ENCODE measurements around the gene UBLCP1. TPM values are rescaled to one million over a fixed set of nuclear protein-coding genes. Genes with fewer than 3 reads are reported as not detected.
"Not testable (repeated sequence)": the region's sequence is repeated elsewhere in the genome, so short reads cannot be mapped to it uniquely, and the experiment has no call there.

UBLCP1 gene
- polyA plus RNA-seq, 1 donor from 2014 or later = 42.5 TPM

DNA sequence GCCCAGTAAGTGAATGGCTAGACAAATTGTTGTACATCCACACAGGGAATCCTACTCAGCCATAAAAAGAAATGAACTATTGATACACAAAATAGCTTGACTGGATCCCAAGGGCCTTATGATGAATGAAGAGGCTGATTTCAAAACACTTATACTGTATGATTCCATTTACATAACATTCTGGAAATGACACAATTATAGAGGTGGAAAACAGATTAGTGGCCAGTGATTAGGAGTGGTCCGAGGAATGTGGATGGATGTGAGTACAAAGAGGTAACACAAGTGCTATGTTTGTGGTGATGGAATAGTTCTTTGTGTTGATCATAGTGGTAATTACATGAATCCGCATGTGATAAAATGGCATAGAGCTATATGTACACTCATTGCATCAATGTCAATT, 4.7 kb upstream of the UBLCP1 start:
- TF ChIP-seq EP300 (conservative IDR thresholded peaks at IDR 0.05; ENCODE audit: poor library complexity, severe bottlenecking) = no peak
- TF ChIP-seq, protein P1, sequence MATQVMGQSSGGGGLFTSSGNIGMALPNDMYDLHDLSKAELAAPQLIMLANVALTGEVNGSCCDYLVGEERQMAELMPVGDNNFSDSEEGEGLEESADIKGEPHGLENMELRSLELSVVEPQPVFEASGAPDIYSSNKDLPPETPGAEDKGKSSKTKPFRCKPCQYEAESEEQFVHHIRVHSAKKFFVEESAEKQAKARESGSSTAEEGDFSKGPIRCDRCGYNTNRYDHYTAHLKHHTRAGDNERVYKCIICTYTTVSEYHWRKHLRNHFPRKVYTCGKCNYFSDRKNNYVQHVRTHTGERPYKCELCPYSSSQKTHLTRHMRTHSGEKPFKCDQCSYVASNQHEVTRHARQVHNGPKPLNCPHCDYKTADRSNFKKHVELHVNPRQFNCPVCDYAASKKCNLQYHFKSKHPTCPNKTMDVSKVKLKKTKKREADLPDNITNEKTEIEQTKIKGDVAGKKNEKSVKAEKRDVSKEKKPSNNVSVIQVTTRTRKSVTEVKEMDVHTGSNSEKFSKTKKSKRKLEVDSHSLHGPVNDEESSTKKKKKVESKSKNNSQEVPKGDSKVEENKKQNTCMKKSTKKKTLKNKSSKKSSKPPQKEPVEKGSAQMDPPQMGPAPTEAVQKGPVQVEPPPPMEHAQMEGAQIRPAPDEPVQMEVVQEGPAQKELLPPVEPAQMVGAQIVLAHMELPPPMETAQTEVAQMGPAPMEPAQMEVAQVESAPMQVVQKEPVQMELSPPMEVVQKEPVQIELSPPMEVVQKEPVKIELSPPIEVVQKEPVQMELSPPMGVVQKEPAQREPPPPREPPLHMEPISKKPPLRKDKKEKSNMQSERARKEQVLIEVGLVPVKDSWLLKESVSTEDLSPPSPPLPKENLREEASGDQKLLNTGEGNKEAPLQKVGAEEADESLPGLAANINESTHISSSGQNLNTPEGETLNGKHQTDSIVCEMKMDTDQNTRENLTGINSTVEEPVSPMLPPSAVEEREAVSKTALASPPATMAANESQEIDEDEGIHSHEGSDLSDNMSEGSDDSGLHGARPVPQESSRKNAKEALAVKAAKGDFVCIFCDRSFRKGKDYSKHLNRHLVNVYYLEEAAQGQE (IDR thresholded peaks at IDR 0.05; ENCODE audit: borderline replicate concordance) = no peak
- no peaks in the 10 kb centered on the region for H4K20me1 ChIP-seq (ENCODE audit: insufficient read depth)

GRCh38 chr5:159260212-159260611, 2.9 kb upstream of the UBLCP1 start:
- H3K9me2 ChIP-seq (ENCODE audit: insufficient read depth, low read length); H4K20me1 ChIP-seq (ENCODE audit: insufficient read depth); H3K27ac ChIP-seq (ENCODE audit: low read length); H3K27me3 ChIP-seq (ENCODE audit: insufficient read depth, low read depth, low read length); H3K9me3 ChIP-seq (ENCODE audit: low read length); H3K9ac ChIP-seq (ENCODE audit: low read length); H3K4me2 ChIP-seq (ENCODE audit: low read length); H3F3A ChIP-seq (ENCODE audit: insufficient read depth, low read length, poor library complexity, severe bottlenecking); H2AFZ ChIP-seq (ENCODE audit: low read depth, low read length); H3K36me3 ChIP-seq (ENCODE audit: insufficient read depth, low read length); H3K4me3 ChIP-seq (ENCODE audit: low read length): not testable (repeated sequence)
- peaks cover 21% of the 10 kb centered on the region for H3K79me2 ChIP-seq (replicated peaks; ENCODE audit: insufficient read depth, low read length)

More for the DNA sequence above, 4.7 kb upstream of the UBLCP1 start:
- Histone ChIP-seq H3K27ac (ENCODE audit: low read length) (no peak overlapping the region), H3K4me3 (ENCODE audit: low read length) (no peak overlapping the region), H3K36me3 (ENCODE audit: insufficient read depth, low read length) (no peaks in the 10 kb centered on the region), H3F3A (ENCODE audit: insufficient read depth, low read length, poor library complexity, severe bottlenecking) (no peaks in the 10 kb centered on the region), H3K4me2 (ENCODE audit: low read length) (no peak overlapping the region), H3K79me2 (replicated peaks; ENCODE audit: insufficient read depth, low read length) (peaks cover 2% of the 10 kb centered on the region), H3K9ac (ENCODE audit: low read length) (no peak overlapping the region), H3K27me3 (ENCODE audit: insufficient read depth, low read depth, low read length) (no peaks in the 10 kb centered on the region), H3K9me3 (ENCODE audit: low read length) (no peaks in the 10 kb centered on the region), H3K9me2 (ENCODE audit: insufficient read depth, low read length) (no peaks in the 10 kb centered on the region), H2AFZ (ENCODE audit: low read depth, low read length) (no peak overlapping the region)

DNA sequence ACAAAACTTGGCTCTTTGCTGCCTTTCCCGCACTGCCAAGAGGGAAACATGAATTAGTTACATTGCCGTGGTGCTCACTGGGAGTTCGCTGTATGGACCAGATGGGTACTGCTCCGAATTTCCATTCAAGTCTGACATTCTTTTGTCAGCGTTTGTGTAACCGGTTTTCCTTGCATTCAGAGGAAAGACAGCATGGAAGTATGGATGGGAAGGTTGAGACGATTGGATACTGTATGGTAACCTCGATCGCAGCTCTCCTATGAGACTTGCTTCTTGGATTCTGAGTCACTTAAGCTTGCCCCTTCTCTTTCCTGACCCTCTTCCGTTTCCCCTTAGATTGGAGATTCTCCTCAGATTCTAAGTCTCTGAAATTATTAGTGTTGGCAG, 625 bp upstream of the UBLCP1 start:
- Histone ChIP-seq H3K4me3 (ENCODE audit: low read length) (peak overlapping the region; percentile 82), H2AFZ (ENCODE audit: low read depth, low read length) (peak overlapping the region; percentile 95), H3K9ac (ENCODE audit: low read length) (peak overlapping the region; percentile 87), H4K20me1 (ENCODE audit: insufficient read depth) (no peaks in the 10 kb centered on the region), H3K36me3 (ENCODE audit: insufficient read depth, low read length) (no peaks in the 10 kb centered on the region), H3K4me2 (ENCODE audit: low read length) (peak overlapping the region; percentile 83), H3K9me2 (ENCODE audit: insufficient read depth, low read length) (no peaks in the 10 kb centered on the region), H3K27ac (ENCODE audit: low read length) (peak overlapping the region; percentile 93), H3K9me3 (ENCODE audit: low read length) (no peaks in the 10 kb centered on the region), H3F3A (ENCODE audit: insufficient read depth, low read length, poor library complexity, severe bottlenecking) (no peaks in the 10 kb centered on the region), H3K79me2 (replicated peaks; ENCODE audit: insufficient read depth, low read length) (peaks cover 24% of the 10 kb centered on the region), H3K27me3 (ENCODE audit: insufficient read depth, low read depth, low read length) (no peaks in the 10 kb centered on the region)
- TF ChIP-seq SMC3 (conservative IDR thresholded peaks at IDR 0.05; ENCODE audit: poor library complexity) (no peak), MXI1 (conservative IDR thresholded peaks at IDR 0.05; ENCODE audit: poor library complexity, severe bottlenecking) (no peak), RAD21 (conservative IDR thresholded peaks at IDR 0.05) (no peak)
- TF ChIP-seq, protein P2, sequence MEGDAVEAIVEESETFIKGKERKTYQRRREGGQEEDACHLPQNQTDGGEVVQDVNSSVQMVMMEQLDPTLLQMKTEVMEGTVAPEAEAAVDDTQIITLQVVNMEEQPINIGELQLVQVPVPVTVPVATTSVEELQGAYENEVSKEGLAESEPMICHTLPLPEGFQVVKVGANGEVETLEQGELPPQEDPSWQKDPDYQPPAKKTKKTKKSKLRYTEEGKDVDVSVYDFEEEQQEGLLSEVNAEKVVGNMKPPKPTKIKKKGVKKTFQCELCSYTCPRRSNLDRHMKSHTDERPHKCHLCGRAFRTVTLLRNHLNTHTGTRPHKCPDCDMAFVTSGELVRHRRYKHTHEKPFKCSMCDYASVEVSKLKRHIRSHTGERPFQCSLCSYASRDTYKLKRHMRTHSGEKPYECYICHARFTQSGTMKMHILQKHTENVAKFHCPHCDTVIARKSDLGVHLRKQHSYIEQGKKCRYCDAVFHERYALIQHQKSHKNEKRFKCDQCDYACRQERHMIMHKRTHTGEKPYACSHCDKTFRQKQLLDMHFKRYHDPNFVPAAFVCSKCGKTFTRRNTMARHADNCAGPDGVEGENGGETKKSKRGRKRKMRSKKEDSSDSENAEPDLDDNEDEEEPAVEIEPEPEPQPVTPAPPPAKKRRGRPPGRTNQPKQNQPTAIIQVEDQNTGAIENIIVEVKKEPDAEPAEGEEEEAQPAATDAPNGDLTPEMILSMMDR (IDR thresholded peaks at IDR 0.05; ENCODE audit: poor library complexity, severe bottlenecking) = no peak
